GM18858 (cell line): Measurements from ENCODE around the gene FOLR1.
"Not testable (repeated sequence)": the region's sequence is repeated elsewhere in the genome, so short reads cannot be mapped to it uniquely, and the experiment has no call there.

Source experiments
- ATAC-seq: cut with Tn5 transposase; IDR thresholded peaks from one replicate; pipeline ENCODE4 v1.9.1; 2021; ENCODE audit not compliant: unreplicated experiment

FOLR1 gene

GRCh38 chr11:72180892-72181552 is 10.9 kb upstream of the FOLR1 start:
- ATAC-seq = not testable (repeated sequence)

- ATAC-seq = not testable (repeated sequence)
These were observed 10.4 kb upstream of the FOLR1 start for GRCh38 chr11:72181553-72181958.

DNA sequence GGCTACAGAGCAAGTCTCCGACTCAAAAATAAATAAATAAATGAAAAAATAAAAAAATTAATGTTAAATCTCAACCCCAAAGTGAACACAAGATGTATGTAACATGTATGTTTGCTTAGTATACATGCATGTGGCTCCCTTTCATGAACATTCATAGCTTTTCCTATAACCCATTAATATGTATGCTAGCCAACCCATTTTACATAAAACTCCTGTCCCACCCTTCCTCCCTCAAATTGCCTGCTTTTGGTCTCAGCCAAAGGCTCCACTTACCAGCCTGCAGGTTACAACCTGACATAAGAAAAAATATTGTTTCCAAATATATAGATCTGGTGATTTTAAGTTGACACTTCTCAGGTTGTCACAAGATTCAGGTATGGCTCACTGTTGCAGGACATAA is 3.7 kb upstream of the FOLR1 start:
- ATAC-seq = no peak

- no peak for ATAC-seq
These were observed 2.3 kb upstream of the FOLR1 start for GRCh38 chr11:72189455-72190250.

DNA sequence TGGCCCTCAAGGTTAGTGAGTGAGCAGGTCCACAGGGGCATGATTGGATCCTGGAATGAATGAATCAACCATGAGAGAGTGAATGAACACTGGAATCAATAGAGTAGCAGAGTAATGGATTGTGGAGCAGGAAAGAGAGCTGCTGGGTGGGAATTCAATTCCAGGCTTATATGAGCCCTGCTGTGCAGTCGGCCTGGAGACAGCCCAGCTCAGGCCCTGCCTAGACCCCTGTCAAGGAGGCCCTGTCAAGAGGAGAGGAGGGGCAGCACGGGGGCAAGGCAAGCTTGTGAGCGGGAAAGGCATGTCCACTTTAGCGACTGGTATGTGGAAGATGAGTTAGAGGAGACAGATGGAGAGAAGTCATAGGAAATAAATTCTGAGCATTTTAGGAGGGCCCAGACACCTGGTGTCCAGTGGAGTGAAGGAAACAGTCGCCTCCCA is 1.3 kb upstream of the FOLR1 start:
- no peak for ATAC-seq

- ATAC-seq = no peak
These were observed 3.8 kb downstream of the FOLR1 start for GRCh38 chr11:72195518-72196270.

DNA sequence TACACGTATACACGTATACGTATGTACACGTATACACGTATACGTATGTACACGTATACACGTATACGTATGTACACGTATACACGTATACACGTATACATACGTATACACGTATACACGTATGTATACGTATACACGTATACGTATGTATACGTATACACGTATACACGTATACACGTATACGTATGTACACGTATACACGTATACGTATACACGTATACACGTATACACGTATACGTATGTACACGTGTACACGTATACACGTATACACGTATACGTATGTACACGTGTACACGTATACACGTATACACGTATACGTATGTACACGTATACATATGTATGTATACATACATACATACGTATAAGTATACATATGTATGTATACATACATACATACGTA is 9.5 kb downstream of the FOLR1 start:
- ATAC-seq = not testable (repeated sequence)

DNA sequence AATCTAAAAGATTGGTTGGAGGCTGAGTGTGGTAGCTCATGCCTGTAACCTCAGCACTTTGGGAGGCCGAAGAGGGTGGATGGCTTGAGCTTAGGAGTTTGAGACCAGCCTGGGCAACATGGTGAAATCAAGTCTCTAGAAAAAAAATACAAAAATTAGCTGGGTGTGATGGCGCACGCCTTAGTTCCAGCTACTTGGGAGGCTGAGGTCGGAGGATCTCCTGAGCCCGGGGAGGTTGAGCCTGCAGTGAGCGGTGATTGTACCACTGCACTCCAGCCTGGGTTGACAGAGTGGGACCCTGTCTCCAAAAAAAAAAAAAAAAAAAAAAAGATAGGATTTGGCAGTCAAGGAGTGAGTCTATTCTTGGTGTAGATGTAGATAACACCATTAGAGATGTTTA is 10.6 kb downstream of the FOLR1 start:
- no peak for ATAC-seq

DNA sequence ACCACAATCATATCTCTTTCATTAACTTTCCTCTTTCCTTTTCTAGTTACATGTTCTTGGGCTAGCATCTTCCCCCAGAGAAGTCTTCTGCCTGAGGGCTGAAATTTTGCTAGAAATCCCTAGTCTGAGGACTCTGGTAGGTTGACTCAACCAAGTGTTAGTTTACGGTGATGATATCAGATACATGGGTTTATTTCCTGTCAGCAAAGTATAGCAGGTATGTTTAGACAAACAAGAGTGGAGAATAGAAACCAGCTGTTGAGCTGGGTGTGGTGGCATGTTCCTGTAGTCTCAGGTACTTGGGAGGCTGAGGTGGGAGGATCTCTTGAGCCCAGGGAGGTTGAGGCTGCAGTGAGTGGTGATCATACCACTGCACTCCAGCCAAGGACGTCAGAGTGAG is 11.2 kb downstream of the FOLR1 start:
- ATAC-seq = no peak

DNA sequence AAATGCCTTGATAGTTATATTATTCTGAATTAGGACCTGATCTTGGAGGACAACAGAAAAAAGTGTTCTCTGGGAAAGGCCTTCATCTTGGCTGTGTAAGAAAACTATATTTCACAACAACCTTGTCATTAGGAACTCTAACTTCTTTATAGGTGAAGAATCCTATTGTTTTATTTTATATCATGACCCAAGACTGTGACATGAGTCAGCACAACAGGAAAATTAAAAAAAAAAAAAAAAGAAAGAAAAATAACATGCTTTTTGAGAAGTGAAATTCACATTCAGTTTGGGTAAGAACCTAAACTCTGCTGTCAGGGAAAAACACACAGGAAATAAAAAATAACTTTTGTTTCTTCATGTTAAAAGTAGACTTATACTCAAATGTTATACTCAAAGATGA is 12.9 kb downstream of the FOLR1 start:
- ATAC-seq = no peak

DNA sequence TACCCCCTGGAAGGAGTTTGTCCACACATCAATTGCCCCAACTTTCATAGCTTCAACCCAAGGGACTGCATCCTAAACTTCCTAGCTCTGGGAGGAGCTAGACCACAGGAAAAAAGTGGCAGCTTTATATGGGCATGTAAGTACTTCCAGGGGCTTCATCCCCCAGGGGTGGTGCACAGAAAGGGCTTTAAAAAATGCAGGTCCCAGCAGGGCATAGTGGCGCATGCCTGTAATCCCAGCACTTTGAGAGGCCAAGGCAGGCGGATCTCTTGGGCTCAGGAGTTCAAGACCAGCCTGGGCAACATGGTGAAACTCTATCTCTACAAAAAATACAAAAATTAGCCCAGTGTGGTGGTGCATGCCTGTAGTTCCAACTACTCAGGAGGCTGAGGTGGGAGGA is 14.9 kb downstream of the FOLR1 start:
- not testable (repeated sequence) for ATAC-seq

DNA sequence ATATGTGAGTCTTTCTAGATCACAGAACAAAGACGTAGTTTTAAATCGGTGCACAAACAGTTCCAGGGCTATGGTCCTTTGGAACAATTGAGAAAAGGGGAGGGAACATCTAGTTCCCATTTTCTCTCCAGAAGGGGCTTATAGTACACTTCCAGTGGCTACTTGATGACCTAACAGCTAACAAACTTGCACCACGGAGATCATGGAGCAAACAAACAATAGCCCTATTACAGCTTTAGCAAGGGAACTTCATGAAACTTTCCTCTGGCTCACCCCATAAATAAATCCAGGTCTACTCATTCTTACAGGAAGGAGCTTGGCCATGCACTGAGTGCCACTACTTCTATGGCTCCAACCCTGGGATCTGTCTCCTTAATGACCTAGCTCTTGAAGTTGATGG is 16.3 kb downstream of the FOLR1 start:
- no peak for ATAC-seq

- ATAC-seq = no peak
These were observed 17.2 kb downstream of the FOLR1 start for GRCh38 chr11:72209101-72209500.

DNA sequence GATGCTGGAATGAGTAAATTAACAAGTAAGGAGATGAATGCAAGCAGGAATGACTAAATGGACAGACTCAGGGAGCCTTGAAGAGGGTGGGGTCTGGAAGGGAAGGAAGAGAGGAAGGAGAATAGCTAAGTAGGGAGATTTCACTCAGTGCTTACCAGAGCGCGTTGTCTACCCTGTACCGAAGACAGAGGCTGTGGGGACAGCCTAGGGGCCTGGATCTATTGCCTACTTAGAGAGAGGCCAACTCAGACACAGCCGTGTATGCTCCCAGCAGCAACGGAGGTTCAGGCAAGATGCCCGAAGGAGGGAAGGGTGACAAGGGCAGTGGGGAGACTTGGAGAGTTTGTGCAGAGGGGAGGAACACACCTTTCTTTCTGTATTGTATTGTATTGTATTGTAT is 24.7 kb downstream of the FOLR1 start, which contains the start of gene FOLR2:
TSS of gene FOLR2 (plus strand) at position 157 of the 400 bp plus-strand sequence. CDS start 1,791 bp downstream, outside the sequence.
- no peak for ATAC-seq

GRCh38 chr11:72217841-72218240 is 25.9 kb downstream of the FOLR1 start:
- ATAC-seq = no peak

DNA sequence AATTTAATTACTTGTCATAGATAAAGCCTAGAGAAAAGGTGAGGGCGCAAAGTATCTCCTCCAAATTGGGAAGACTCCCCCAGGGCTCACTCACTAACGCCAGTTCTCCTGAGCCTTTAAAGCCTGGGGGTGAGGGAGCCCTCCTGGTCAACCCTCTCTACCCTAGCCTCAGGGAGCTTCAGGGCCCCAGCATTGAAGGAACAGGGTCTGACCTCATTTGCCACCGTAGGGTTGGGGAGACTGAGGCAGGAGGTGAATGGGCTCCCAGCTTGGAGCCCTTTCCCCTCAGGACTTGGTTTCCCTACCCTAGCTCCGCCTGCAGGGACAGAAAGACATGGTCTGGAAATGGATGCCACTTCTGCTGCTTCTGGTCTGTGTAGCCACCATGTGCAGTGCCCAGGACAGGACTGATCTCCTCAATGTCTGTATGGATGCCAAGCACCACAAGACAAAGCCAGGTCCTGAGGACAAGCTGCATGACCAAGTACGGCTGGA is 26.4 kb downstream of the FOLR1 start:
- ATAC-seq = no peak

DNA sequence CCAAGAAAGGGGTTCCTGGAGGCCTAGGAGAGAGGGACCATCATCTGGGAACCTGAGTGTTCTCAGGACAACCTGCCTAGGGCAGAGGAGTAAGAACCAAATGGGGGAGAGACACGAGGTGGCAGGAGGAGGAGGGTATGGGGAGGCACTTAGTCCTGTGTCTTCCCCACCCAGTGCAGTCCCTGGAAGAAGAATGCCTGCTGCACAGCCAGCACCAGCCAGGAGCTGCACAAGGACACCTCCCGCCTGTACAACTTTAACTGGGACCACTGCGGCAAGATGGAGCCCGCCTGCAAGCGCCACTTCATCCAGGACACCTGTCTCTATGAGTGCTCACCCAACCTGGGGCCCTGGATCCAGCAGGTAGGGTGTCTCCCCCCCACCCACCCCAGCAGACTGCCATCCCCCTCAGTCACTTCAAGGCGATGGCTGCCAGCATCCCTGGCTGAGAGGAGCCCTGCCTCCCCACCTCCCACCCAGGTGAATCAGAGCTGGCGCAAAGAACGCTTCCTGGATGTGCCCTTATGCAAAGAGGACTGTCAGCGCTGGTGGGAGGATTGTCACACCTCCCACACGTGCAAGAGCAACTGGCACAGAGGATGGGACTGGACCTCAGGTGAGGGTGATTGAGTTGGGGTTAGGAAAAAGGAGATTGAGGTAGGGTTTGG is 28.9 kb downstream of the FOLR1 start:
- ATAC-seq = no peak

GRCh38 chr11:72221386-72222075 is 29.6 kb downstream of the FOLR1 start:
- ATAC-seq = no peak

DNA sequence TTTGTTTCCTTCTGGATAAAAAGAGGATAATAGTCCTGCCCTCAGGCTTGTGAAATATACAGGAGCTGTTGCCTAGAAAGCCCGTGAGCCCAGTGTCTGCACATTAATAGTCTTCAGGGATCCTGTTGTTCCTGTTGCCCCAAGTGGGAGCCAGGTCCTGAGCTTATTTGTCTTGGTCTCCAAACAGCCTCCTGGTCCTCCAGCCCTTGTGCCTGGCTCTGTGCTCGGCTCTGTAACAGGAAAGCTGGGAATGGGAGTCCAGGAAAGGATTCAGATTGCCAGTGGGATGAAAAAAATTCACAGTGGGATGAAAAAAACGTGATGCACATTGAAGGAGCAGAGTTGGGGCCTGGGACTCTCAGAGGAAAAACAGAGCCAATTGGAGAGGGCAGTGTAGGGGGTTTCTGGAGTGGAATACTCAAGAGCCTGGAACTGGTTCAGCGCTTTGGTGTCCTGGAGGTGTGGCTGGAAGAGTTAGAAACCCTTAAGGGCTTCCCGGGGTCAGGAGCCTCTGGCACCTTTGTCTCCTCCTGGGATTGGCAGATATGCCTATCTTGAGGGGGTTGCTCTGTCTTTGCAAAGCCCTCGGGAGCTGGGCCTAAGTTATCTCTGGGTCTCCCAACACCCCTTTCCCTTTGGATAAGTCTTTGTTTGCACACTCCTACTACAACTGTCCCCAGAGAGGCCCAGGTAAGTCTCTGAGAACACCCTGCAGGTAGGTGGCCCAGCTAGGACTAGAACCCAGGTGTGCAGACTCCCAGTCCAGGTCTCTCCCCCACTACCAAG is 30.4 kb downstream of the FOLR1 start:
- no peak for ATAC-seq
